Activated T-helper 1 cell treated with anti-CD3 and anti-CD28 coated beads, Interleukin-2, amount 50 U/mL, for 16 hours (primary cell): Measurements from ENCODE around the gene ETF1.

Experiments used
- DNase-seq, 2 donors: peaks; one replicate each; pipeline ENCODE4 v3.0.0-alpha.2; 2020; ENCODE audit warnings: low read depth in 1 of 2, low spot score in 1 of 2

The ETF1 gene

GRCh38 chr5:138563340-138564118, 20.5 kb upstream of the ETF1 start:
- DNase-seq: no peak

- DNase-seq: no peak
These were observed 17.9 kb upstream of the ETF1 start for GRCh38 chr5:138560971-138561370.

- no peak for DNase-seq
These were observed 16.9 kb upstream of the ETF1 start for GRCh38 chr5:138559937-138560336.

- no peak for DNase-seq
These were observed 14.6 kb upstream of the ETF1 start for GRCh38 chr5:138557677-138558076.

GRCh38 chr5:138554143-138554542, 11.1 kb upstream of the ETF1 start:
- no peak for DNase-seq

- DNase-seq: no peak
These were observed 10.5 kb upstream of the ETF1 start for GRCh38 chr5:138553437-138554095.

- DNase-seq: no peak
These were observed 9.6 kb upstream of the ETF1 start for GRCh38 chr5:138552657-138553056.

GRCh38 chr5:138549414-138549813, 6.4 kb upstream of the ETF1 start:
- no peak for DNase-seq

- no peak for DNase-seq
These were observed 3.0 kb upstream of the ETF1 start for GRCh38 chr5:138545919-138546562.

GRCh38 chr5:138544181-138545134, 1.4 kb upstream of the ETF1 start:
- DNase-seq: no peak

- DNase-seq: no peak
These were observed 681 bp upstream of the ETF1 start for GRCh38 chr5:138543730-138544104.

GRCh38 chr5:138542180-138542955, 668 bp downstream of the ETF1 start:
- DNase-seq: no peak

- no peak for DNase-seq
These were observed 1.4 kb downstream of the ETF1 start for GRCh38 chr5:138541511-138542179.

- DNase-seq: no peak
These were observed 3.2 kb downstream of the ETF1 start for GRCh38 chr5:138539791-138540190.

GRCh38 chr5:138538943-138539627, 4.0 kb downstream of the ETF1 start:
- no peak for DNase-seq

- no peak for DNase-seq
These were observed 6.2 kb downstream of the ETF1 start for GRCh38 chr5:138536665-138537315.

GRCh38 chr5:138536215-138536614, 6.8 kb downstream of the ETF1 start:
- no peak for DNase-seq

- DNase-seq: no peak
These were observed 8.8 kb downstream of the ETF1 start for GRCh38 chr5:138533973-138534941.
